ENCODE results near the gene EMX2. TPM values are rescaled to one million over a fixed set of nuclear protein-coding genes. Genes with fewer than 3 reads are reported as not detected.

The EMX2 gene
- total RNA-seq, 1 donor from 2014 or later, result 0.47 TPM

GRCh38 chr10:117540640-117541404 is 1.7 kb upstream of the EMX2 start:
- H3K4me3 Mint-ChIP-seq (ENCODE audit: unreplicated experiment), result peak overlapping the region; percentile 92
- peaks cover 24% of the 10 kb centered on the region for H3K27me3 Mint-ChIP-seq (ENCODE audit: unreplicated experiment)
- H3K36me3 Mint-ChIP-seq (ENCODE audit: unreplicated experiment), result no peaks in the 10 kb centered on the region
- peaks cover 9% of the 10 kb centered on the region for H3K4me1 Mint-ChIP-seq (ENCODE audit: low read depth, unreplicated experiment)
- TF ChIP-seq, protein P1, sequence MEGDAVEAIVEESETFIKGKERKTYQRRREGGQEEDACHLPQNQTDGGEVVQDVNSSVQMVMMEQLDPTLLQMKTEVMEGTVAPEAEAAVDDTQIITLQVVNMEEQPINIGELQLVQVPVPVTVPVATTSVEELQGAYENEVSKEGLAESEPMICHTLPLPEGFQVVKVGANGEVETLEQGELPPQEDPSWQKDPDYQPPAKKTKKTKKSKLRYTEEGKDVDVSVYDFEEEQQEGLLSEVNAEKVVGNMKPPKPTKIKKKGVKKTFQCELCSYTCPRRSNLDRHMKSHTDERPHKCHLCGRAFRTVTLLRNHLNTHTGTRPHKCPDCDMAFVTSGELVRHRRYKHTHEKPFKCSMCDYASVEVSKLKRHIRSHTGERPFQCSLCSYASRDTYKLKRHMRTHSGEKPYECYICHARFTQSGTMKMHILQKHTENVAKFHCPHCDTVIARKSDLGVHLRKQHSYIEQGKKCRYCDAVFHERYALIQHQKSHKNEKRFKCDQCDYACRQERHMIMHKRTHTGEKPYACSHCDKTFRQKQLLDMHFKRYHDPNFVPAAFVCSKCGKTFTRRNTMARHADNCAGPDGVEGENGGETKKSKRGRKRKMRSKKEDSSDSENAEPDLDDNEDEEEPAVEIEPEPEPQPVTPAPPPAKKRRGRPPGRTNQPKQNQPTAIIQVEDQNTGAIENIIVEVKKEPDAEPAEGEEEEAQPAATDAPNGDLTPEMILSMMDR (IDR thresholded peaks at IDR 0.05; ENCODE audit: partially characterized antibody, unreplicated experiment), result no peak
- peaks cover 13% of the 10 kb centered on the region for H3K9me3 Mint-ChIP-seq (ENCODE audit: unreplicated experiment)
- no peak overlapping the region for H3K27ac Mint-ChIP-seq (ENCODE audit: unreplicated experiment)
- DNase-seq, result no peak

- peaks cover 10% of the 10 kb centered on the region for H3K9me3 Mint-ChIP-seq (ENCODE audit: unreplicated experiment)
- H3K27ac Mint-ChIP-seq (ENCODE audit: unreplicated experiment), result no peak overlapping the region
- H3K4me3 Mint-ChIP-seq (ENCODE audit: unreplicated experiment), result peak overlapping the region; percentile 92
- H3K4me1 Mint-ChIP-seq (ENCODE audit: low read depth, unreplicated experiment), result peaks cover 11% of the 10 kb centered on the region
- DNase-seq, result peak; percentile 69
- H3K36me3 Mint-ChIP-seq (ENCODE audit: unreplicated experiment), result no peaks in the 10 kb centered on the region
- TF ChIP-seq, protein P1 (IDR thresholded peaks at IDR 0.05; ENCODE audit: partially characterized antibody, unreplicated experiment), result no peak
- peaks cover 26% of the 10 kb centered on the region for H3K27me3 Mint-ChIP-seq (ENCODE audit: unreplicated experiment)
Measured at GRCh38 chr10:117541405-117541908, 1.1 kb upstream of the EMX2 start.

DNA sequence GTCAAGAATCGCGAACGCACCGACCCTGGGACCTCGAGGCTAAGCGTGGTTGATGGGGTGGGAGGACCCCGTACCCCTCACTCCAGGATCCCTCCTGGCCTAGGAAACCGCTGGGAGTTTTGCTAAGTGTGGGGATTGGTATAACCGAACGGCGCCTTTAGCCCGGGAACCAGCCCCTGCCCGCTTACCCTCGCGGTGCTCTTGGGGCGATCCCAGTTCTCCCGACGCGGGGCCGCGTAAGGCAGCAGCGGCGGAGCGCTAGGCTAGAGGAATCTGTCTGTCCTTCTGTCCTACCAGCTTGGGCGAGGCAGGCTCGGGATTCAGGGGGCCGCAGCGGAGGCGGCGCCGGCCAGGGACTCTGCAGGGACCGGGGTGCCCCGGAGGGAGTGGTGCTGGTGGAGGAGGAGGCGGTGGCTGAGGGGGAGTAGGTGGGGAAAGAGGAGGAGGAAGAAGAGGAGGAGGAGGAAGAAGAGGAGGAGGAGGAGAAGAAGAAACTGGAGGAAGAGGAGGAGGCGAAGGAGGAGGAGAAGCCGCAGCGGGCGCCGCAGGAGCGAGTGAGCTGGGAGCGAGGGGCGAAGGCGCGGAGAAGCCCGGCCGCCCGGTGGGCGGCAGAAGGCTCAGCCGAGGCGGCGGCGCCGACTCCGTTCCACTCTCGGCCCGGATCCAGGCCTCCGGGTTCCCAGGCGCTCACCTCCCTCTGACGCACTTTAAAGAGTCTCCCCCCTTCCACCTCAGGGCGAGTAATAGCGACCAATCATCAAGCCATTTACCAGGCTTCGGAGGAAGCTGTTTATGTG is 439 bp upstream of the EMX2 start:
- Mint-ChIP-seq H3K27me3 (ENCODE audit: unreplicated experiment) (peaks cover 28% of the 10 kb centered on the region), H3K27ac (ENCODE audit: unreplicated experiment) (no peak overlapping the region), H3K9me3 (ENCODE audit: unreplicated experiment) (peaks cover 11% of the 10 kb centered on the region), H3K36me3 (ENCODE audit: unreplicated experiment) (no peaks in the 10 kb centered on the region), H3K4me1 (ENCODE audit: low read depth, unreplicated experiment) (peaks cover 11% of the 10 kb centered on the region), H3K4me3 (ENCODE audit: unreplicated experiment) (peak overlapping the region; percentile 92)
- TF ChIP-seq, protein P1 (IDR thresholded peaks at IDR 0.05; ENCODE audit: partially characterized antibody, unreplicated experiment), result no peak
- peak; percentile 89 for DNase-seq

GRCh38 chr10:117543225-117544003 is 868 bp downstream of the EMX2 start:
- Mint-ChIP-seq H3K27me3 (ENCODE audit: unreplicated experiment) (peaks cover 39% of the 10 kb centered on the region), H3K4me3 (ENCODE audit: unreplicated experiment) (peak overlapping the region; percentile 67), H3K36me3 (ENCODE audit: unreplicated experiment) (no peaks in the 10 kb centered on the region), H3K4me1 (ENCODE audit: low read depth, unreplicated experiment) (peaks cover 16% of the 10 kb centered on the region), H3K27ac (ENCODE audit: unreplicated experiment) (no peak overlapping the region), H3K9me3 (ENCODE audit: unreplicated experiment) (peaks cover 13% of the 10 kb centered on the region)
- TF ChIP-seq, protein P1 (IDR thresholded peaks at IDR 0.05; ENCODE audit: partially characterized antibody, unreplicated experiment), result no peak
- peak; percentile 72 for DNase-seq
